ENCODE results near the gene MAOB.
"Not testable (repeated sequence)": the region's sequence is repeated elsewhere in the genome, so short reads cannot be mapped to it uniquely, and the experiment has no call there.

Gene MAOB

DNA sequence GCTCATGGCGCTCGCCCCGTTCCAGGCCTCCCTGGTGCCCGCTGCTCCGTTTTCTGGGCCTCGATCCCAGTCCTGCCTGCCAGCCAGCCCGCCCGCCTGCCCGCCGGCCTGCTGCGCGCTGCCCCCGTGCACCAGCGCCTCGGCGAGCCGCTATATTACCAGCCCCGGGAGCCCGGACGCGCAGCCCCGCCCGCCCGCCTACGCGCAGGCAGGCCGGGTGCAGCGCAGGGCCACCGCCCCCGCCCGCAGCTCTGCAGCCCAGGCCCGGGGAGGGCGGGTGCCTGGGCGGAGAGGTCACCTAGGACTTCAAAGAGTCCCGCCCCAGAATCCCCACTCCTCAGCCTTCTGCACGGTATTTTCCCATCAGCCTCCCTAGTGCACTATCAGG is at the start of gene MAOB:
MAOB (minus strand) TSS at position 157 of the 388 bp plus-strand sequence; CDS start at position 6, 151 bp downstream.
- no peak for DNase-seq

DNA sequence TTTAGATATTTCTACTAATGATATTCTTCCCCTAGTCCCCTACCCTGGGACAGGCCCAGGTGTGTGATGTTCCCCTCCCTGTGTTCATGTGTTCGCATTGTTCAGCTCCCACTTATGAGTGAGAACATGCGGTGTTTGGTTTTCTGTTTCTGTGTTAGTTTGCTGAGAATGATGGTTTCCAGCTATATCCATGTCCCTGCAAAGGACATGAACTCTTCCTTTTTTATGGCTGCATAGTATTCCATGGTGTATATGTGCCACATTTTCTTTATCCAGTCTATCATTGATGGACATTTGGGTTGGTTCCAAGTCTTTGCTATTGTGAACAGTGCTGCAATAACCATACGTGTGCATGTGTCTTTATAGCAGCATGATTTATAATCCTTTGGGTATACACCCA is 39.8 kb upstream of the MAOB start:
- not testable (repeated sequence) for DNase-seq

DNA sequence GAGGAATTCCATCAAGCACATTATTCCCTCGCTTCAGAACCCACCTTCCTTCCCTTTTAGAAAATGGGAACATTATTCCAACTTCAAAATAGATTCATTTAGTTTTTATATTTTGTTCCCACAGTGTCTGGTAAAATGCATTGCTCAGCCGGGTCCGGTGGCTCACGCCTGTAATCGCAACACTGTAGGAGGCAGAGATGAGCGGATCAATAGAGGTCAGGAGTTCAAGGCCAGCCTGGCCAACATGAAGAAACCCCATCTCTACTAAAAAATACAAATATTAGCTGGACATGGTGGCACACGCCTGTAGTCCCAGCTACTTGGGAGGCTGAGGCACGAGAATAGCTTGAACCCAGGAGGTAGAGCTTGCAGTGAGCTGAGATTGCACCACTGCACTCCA is 28.5 kb upstream of the MAOB start:
- DNase-seq, result not testable (repeated sequence)

DNA sequence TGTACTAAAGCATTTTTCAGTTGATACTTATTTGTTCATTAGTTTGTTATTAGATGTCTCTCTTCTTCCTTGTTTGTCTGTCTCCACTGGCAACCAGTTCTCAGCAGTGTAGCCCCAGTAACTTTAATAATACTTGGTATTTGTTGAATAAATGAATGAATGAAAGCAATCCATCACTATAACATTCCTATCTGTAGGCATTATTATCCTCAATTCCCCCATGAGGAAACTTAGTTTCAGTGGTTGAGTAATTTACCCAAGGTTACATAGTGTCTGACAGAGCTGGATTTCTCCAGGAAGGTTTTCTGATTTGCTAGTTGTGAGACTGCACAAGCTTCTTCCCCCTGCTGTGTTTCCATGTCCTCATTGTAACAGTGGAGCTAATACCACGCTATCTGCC is 27.8 kb upstream of the MAOB start:
- DNase-seq, result no peak

DNA sequence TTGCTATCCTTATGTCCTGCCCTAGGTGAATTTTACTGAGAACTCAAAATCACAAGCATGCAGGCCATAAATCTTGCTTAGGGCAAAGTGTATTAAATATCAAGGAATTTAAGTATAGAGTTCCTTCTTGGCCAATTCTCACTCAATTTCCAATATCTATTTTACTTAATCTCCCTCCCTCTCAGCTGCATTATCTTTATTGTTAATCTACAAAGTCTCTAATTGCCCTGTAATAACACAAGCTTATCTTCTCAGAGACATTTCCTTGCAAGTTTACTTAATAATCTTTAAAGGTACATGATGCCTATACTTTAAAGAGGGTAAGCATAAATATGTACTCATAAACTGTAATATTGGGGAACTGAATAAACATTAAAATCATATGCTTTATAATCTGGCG is 26.9 kb upstream of the MAOB start:
- no peak for DNase-seq

DNA sequence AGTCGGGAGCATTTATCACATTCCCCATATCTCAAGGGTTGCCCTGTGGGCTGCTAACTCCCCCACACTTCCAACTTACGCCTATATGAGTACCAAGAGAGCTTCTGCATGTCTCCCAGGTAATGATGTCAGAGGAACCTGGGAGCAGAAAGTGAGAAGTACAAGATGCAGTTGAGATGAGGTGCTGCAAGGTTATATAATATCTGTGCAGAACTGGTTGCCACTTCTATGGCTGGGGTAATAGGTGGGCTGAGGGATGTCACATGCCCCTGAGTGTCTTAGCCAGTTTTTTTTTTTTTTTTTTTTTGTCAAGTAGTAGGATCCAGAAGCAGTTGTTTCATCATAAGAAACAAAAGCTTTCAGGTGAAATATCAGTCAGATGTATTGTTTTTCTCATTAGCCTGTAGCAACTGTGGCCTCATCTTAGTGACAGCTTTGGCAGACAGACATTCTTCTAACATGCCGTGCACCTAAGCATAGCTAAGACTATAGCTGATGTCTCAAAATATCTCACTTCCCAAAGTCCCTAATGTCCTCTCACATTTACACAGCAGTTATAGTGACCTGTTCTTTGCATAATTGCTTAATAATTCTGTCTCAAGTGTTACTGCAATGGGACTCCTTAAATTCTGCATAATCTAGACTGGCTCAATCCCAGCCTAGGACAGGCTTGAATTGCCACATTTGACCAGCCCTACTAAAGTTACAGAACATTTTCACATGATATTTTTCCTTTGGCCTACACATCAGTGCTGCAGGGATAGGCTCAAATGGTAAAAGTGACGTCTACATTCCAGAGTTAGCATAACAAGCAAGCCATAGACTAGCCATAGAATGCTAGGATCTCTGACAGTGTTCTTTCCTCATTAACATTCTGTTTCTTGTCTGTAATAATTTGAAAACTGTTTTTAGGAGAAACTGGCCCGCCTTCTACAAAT is 17.9 kb upstream of the MAOB start:
- no peak for DNase-seq

DNA sequence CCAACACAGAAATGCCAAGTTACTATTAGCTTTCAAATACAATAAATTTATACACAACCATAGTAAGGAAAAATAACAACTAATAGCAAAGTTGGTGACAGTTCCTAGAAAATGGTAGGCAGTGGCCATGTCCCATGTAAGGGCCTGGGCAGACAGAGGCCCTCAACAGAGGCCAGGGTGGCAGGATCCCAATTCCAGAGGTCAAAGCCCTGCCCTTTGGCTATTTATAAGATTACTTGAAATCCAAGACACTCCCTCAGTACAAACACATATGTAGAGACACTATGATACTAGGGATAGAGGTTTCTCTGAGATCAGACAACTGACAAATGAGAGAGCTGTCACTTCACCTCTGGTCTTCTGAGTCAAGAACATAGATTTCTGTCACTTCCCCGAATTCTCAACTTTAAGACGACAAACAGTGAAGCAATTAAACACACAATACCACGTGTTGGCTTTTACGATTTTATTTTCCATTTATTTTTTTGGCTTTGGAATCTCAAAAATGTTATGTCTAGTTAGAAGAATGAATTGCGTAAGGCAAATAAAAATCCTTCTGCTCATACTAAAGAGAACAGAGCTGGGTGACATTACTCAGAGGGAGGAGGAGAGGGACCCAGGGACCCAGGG is 16.3 kb upstream of the MAOB start:
- no peak for DNase-seq

DNA sequence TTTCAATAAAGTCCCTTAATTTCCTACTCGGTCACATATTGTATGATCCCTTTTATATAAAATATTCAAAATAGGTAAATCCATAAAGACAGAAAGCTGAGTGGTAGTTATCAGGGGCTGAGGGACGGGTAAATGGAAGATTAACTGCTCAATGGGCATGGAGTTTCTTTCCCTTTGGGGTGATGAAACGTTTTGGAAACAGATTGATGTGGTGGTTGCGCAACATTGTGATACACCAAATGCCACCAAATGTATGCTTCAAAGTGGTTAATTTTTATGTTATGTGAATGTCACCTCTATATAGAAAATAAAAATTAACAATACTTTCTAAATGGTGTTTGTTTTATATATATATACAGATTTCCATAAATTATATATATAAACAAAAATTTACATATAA is 15.0 kb upstream of the MAOB start:
- DNase-seq, result no peak

DNA sequence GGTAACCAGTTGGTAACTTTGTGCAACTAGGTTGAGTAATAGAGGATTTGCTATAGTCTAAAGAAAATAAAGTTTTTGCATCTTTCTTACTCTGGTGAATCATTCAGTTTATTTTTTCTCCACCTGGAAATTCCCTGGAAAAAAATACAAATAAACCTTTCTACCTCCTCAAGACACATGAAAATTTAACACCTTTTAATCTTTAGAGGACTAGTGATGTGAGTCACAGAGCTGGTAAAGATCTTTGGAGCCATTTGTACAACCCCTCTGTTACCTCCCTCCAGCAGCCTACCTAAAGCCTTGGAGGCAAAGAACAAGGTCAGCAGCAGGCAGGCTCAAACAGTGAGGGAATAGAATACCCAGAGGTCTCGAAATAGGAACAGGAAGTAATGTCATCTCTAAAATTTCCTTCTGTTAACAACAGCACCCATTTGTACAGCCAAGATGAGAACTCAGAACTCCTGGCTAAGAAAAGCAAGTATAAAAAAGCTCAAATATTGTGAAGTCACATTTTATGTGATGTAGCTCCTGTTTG is 10.2 kb upstream of the MAOB start:
- DNase-seq, result no peak

DNA sequence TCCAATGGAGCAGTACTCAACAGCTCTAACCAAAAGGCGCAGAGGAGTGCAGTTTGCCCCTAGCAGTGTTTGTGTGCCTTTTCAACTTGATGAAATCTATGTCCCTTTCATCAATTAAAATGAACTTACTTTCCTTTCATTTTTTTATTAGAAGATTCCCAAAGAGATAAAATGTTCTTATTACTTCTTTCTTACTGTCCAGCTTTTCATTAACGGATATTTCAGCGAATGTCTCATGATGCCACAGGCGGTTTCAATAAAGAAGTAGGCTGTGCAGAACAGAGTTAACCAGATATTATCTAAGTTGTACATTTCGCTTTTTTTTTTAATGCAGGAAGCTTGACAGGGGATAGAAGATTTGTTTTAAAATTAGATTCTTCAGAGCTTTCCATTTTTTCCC is 3.4 kb upstream of the MAOB start:
- DNase-seq, result no peak

DNA sequence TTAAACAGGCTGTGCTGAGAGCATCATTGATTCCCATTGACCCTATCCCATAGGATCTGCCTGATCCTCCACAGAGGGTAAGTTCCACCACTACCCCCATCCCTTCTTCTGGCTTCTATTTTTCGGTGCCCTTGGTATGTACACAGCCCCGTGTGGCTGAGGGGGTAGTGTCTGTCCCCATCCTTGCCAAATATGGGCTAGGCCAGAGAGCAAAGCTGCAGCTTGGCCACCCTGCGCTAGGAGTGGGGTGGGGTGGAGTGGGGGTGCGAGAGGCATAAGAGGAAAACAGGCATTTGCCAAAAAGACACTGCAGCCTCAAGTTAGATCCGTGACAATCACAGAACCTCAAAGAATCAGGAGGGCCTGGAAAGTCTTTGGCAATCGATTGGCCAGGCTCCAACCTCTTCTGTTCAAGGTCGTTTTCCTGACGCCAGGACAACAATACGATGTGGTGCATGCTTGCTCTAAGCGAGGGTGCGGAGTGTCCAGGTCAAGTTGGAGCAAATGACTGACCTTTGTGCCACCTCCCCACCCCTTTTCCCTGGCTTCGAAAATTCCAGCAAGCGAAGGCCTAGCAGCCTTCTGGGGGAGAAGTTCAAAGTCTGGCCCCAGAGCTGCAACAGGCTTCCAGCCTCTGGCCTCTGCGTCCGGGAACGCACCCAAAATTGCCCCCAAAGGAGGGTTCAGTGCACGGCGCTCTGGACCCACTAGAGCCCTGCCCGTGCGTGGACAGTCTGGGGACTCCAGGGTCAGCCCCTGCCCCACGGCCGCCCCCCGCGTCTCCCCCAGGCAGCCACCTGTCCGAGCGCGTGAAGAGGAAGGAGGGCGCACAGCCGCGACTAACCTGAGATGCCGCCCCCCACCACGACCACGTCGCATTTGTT is 598 bp downstream of the MAOB start:
- no peak for DNase-seq

DNA sequence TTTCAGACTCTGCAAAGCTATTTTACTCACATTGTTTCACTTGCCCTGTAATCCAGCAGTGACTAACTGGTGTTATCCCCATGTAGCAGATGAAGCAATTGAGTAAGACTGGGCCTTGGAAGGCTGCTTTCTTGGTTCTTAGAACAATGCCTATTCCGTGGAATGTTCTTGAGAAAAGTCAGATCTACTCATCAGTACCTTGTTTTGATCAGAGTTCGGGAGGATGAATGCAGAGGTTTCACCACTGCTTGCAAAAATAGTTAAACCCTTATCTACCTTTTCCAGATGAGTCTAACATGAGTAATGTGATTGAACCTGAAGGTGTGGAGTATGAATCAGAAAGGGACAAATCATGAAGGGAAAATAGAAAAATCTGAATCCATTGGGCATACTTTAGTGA is 1.8 kb downstream of the MAOB start:
- no peak for DNase-seq

DNA sequence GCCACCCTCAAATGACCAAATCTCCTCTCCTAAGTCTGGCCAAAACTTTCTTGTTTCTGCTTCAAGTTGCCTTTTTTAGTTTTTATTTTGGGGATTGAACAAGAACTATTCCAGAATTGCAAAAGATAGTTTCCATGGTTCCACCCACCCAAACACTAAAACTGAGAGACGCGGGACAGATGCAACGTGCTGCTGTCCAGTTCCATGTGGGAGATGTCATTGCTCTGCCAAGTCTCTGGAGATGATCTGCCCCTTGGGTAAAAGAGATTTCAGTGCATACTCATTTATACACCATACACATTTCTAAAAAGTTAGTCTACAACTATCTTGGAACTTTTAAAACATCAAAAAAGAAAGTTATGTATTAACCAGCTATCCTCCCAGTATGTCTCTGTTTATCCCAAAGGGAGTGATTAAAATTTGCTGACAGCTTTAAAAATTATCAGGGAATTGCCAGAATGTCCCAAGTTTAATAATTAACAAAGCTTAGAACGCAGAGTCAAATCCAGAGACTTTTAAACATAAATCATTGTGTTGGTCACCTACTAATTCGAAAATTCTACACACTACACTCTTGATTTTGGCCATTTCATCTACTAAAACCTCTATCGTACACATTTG is 3.2 kb downstream of the MAOB start:
- DNase-seq, result no peak

DNA sequence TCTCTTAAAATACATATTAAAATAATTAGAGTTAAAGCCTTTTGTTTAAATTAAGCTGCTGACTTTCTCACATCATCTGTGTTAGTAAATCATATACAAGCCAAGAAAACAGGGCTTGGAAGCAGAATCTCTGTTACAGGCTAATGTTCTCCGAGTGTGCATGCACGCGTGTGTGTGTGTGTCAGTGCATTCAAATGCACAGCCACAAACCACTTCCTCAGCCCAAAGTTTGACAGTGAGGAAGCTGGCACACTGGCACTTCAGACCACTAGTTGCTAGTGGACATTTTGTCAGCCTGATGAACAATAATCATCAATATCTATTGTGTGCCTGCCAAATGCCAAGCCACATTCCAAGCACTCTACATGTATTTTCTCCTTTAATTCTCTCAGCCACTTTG is 5.6 kb downstream of the MAOB start:
- DNase-seq, result no peak

DNA sequence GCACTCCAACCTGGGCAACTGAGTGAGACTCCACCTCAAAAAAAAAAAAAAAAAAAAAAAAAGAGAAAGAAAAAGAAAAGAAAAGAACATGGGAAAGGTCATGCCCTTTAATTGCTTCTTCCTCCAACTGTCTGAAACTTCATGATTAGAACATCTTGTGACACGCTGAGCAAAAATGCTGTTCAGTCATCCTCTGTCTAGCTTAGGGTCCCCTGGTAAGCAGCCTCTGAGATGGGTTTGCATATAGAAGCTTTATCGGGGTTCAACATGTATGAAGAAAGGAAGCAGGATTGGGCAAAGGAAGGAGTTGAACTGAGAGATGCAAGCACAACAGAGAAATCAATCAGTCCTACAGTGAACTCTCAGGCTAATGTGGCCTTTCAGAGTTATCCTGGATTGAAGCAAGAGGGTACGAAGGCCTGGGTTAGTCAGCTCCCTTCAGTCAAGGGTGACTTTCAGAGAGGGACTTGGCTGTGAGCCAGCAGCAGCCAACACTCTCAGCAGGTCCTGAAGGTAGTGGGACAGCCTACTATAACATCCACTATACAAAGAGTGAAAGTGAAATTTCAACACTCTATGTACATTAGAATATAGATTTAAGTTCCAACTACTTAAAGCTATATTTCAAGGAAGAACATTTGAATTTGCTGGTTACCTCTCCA is 11.4 kb downstream of the MAOB start:
- DNase-seq, result no peak

DNA sequence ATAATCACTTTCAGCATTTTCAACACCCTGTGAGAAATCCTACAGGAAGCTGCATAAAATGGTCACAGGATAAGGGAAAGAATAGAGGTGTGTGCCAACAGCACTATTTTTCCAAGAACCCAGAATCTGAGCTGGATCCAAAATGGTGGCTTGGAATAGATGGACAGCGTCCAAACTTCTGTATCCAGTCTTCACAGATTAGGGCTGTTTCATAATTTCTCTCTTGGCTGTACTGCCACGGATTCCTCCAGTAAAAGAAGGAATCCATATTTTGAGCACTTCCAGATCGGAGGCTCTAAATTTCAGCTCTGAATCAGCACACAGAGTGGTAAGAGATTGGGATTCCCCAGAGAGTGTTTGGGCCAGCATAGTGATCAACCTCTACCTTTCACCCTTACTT is 12.2 kb downstream of the MAOB start:
- no peak for DNase-seq

DNA sequence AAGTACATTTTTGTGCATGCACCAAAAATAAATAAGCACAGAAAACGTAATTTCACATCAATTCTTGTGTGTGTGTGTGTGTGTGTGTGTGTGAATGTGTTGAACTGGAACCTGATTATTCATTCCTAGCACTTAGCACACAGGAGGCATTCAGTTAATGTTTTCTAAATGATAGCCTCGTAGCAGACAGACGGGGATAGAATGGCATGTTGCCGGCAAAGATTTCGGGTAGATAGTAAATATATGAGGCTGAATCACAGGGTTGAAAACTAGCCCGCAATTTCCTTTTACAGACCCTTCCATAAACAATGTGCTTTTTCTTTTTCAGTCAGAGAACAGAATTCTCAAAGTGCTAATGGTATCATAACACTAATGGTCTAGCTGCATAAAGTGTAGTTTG is 13.5 kb downstream of the MAOB start:
- no peak for DNase-seq

DNA sequence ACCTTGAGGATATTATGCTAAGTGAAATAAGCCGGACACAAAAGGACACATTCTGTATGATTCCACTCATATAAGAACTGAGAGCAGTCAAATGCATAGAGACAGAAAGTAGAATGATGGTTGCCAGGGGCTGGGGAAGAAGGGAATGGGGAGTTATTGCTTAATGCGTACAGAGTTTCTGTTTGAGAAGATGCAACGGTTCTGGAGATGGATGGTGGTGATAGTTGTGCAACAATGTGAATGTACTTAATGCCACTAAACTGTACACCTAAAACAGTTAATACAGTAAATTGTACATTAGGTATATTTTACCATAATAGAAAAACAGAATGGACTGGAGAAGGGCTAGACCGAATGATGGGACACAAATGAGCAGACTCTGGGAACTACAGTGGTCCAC is 15.8 kb downstream of the MAOB start:
- no peak for DNase-seq

DNA sequence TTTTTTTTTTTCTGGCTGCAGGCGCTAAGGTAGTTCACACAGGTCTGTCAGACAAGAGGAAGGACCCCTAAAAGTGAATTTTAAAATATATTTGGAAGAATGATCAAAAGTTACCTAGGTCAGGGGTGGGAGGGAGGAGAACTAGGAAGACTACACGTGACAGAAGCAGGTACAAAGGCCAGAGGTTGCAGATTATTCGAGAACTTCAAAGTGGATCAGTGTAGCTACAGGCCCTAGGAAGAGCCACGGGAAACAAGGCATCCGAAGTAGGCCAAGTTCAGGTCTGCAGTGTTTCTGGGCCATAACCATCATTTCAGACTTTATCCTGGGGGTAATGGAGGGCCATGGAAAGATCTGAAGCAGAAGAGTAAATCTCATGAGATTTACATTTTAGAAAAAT is 16.5 kb downstream of the MAOB start:
- no peak for DNase-seq

DNA sequence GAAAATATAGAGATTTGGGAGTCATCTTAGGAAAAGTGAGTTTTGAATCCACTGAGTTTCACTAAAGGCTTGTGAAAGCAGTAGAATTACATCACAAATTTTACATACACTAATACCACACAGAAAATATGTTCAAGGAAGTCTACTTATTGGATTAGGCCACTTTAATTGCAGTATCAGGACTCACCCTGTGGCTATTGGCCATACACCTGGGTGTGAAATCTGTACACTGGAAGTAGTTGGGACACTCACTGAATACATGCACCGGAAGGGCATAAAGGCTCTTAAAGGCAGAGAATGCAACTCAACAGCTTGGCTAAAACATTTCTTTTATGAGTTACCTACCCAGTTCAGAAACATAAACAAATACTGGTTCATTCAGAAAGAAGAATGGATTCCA is 19.8 kb downstream of the MAOB start:
- no peak for DNase-seq

DNA sequence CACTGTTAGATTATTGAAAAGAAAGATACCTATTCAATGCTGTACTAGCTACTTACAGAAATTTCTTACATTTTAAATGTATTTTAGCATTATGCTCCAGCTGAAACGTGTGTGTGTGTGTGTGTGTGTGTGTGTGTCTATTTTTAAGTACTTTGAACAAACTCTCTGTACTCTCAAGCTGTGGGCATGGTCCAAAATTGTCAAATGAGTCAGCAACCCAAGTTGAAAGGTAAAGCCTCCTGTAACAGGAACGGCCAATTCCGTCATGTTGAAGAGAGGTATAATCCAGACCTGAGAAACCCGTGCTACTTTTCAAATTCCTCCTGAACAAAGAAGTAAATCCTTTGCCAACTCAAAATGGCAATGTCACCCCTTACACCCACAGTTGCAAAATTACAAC is 20.5 kb downstream of the MAOB start:
- DNase-seq, result no peak

Data from NCI-H446 (cell line).